GM11168 (cell line): ENCODE results near the gene RCBTB1.

Experiments
- in situ Hi-C: fragments of 300-500 bp; cut with MboI; formaldehyde crosslinking; loops from one replicate; pipeline ENCODE4 v1.12.0; 2022; ENCODE audit warnings: low sequenced_read_pairs; ENCODE audit not compliant: unreplicated experiment

Gene RCBTB1

GRCh38 chr13:49563516-49563915 is 21.8 kb downstream of the RCBTB1 start:
- in situ Hi-C loops, result no loop called here

- in situ Hi-C loops, result no loop called here
Observed at GRCh38 chr13:49561062-49561410, 24.3 kb downstream of the RCBTB1 start.

- in situ Hi-C loops, result no loop called here
Observed at GRCh38 chr13:49560270-49561061, 24.9 kb downstream of the RCBTB1 start.

GRCh38 chr13:49559006-49559405 is 26.4 kb downstream of the RCBTB1 start:
- in situ Hi-C loops, result no loop called here

GRCh38 chr13:49554387-49554786 is 31.0 kb downstream of the RCBTB1 start:
- in situ Hi-C loops, result no loop called here

DNA sequence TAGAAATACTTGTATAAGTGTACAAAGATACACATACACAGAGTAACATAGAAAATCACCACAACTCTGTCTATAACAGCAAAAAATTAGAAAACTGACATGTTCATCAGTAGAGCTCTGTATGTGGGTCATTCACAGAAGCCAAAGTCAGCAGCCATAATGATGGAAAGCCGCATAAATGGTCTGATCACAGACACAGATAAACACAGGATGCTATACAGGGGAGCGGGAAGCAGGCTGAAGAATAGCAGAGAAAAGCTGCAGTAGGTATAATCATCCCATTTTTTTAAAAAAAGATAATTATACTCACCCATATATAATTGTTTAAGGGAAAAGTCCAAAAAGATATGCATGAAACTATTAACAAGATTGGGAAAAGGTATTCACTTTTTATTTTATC is 31.5 kb downstream of the RCBTB1 start:
- in situ Hi-C loops, result no loop called here

DNA sequence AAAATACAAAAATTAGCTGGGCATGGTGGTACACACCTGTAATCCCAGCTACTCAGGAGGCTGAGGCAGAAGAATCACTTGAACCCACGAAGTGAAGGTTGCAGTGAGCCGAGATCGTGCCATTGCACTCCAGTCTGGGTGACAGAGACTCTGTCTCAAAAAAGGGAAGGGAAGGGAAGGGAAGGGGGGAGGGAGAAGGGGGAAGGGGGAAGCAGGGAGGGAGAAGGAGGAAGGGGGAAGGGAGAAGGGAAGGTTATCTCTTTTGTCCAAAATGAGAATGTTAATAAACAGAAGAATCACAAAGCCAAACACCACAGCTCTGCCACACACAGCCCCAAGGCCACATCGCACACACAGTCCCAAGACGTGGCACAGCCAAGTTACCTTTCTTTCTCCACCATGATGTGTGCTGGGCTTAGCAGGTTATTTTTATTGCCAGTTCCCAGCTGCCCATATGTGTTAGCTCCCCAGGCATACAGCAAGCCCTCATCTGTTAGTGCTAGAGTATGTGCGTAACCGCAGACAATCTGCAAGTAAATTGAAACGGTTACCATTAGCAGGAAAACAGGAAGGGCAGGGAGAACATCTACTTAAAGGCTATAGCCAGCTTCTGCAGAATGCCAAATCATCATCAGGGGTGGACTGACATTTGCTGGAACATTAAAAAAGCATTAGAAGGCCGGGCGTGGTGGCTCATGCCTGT is 34.3 kb downstream of the RCBTB1 start:
- in situ Hi-C loops, result no loop called here

GRCh38 chr13:49549289-49549688 is 36.1 kb downstream of the RCBTB1 start:
- in situ Hi-C loops, result no loop called here

DNA sequence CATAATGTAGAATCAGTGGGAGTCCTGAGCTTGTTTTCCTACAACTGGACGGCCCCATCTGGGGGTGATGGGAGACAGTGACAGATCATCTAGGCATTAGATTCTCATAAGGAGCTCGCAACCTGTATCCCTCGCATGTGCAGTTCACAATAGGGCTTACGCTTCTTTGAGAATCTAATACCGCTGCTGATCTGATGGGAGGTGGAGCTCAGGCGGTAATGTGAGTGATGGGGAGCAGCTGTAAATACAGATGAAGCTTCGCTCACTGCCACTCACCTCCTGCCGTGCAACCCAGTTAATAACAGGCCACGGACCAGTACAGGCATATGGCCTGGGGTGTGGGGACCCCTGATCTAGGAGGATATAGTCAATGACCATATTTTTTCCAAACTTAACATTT is 38.8 kb downstream of the RCBTB1 start:
- in situ Hi-C loops, result no loop called here

DNA sequence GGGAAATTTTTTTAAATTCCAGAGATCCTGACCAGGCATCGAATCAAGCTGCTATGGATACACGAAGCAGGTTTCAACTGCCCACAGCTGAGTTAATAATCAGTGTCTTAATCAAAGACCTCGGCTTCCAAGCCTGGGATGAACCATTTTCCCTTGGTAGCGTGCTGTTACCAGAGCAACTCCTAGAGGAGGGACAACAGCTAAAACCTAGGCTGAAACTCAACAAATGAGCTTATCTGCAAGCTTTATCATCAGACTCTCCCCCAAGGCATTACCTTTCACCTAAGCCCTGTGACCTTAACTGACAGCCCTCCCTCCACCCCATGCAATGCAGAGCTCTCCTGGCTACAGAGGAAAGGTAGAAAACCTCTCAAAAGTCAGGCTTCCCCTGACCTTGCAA is 39.7 kb downstream of the RCBTB1 start:
- in situ Hi-C loops, result no loop called here

- in situ Hi-C loops, result no loop called here
Observed at GRCh38 chr13:49543656-49544055, 41.7 kb downstream of the RCBTB1 start.

- in situ Hi-C loops, result no loop called here
Observed at GRCh38 chr13:49540552-49540951, 44.8 kb downstream of the RCBTB1 start.

DNA sequence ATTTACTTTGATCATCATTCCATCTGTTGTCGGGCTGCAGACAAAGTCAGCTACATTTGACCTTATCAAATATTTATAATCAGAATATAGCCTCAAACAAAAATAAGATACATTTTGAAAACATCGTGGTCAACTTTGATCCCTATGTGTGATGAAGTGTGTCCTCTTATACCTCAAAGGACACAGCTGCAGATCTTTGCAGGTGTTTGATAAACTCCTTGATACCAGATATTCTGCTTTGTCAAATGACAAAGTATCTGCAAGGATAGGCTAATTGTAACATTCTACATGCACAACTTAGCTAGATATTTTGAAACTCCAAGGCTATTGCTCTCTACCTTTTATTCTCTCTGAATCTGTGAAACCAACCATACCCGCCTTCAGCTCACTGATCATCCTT is 45.6 kb downstream of the RCBTB1 start:
- in situ Hi-C loops, result no loop called here

- in situ Hi-C loops, result no loop called here
Observed at GRCh38 chr13:49539313-49539712, 46.0 kb downstream of the RCBTB1 start.

GRCh38 chr13:49538404-49538803 is 47.0 kb downstream of the RCBTB1 start:
- in situ Hi-C loops, result no loop called here

DNA sequence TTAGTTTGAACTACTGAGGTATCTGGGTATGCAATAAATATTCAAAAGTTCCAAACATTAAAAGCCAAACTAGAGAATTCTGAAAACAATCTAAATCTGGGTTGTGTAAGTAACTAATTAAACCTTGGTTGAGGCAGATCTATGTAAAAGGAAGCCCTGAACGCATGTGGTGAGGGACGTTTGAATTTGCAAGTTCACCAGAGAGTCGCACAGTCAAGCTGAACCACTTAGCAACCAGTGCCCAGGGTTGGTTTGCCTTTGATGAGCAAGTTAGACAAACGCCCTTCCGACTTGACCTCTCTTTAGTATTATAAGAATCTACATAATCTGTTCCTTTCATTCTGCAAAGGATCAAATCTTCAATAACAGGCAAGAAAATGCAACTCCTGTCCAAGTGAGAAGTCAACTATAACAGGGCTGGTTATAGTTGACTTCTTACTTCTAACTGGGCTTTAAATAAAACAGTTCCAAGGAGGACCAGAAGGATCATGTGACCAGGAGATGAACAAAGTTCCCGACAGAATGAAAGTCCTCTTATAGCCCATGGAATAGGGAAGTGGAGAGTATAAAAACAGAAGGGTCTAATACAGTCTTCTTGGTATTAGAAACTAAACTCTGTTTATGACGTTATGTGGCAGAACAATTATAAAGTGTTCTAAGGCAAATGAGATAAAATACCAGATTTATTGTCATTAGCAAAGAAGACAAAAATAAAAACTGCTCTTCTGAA is 49.0 kb downstream of the RCBTB1 start:
- in situ Hi-C loops, result no loop called here

- in situ Hi-C loops, result no loop called here
Observed at GRCh38 chr13:49533591-49534269, 51.6 kb downstream of the RCBTB1 start.

DNA sequence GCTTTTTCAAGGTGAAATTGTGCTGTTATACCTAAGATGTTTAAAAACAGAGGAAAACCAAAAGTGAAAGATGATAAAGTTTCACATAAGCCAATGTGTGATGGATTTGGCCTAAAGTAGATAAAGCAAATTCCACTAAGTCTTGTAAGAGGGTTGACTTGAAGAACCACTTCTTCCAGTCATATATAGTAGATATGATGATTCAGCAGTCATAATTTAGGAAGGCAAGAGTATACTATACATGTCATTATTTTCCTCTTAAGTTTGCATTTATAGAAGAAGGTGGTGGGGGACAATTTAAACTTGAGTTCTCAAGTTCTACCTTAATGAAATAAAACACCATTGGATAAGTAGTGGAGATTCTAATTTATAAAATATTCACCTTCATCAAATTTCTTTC is 52.3 kb downstream of the RCBTB1 start:
- in situ Hi-C loops, result no loop called here

DNA sequence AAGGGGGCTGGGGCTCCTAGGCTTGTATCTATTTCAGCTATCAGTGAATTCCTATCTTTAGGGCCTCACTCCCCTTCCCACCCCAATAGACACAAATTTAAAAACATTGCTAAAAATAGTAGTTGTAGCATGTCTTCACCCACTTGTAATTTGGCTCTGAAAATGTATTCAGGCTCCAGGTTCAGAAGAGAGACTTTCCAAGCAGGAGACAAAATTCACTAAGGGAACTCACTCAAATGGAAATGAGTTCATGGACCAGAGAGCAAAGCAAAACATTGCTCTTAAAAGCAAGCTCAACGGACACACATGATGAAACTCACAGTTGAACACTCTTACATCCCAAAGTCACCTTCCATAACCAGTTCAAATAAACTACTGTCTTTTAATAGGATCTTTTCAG is 52.8 kb downstream of the RCBTB1 start:
- in situ Hi-C loops, result no loop called here

- in situ Hi-C loops, result no loop called here
Observed at GRCh38 chr13:49530457-49530856, 54.9 kb downstream of the RCBTB1 start.

- in situ Hi-C loops, result no loop called here
Observed at GRCh38 chr13:49528161-49528560, 57.2 kb downstream of the RCBTB1 start.
